ENCODE data around the gene OR2B2. TPM values are rescaled to one million over a fixed set of nuclear protein-coding genes. Genes with fewer than 3 reads are reported as not detected.
"Not testable (repeated sequence)": the region's sequence is repeated elsewhere in the genome, so short reads cannot be mapped to it uniquely, and the experiment has no call there.

OR2B2 gene
- total RNA-seq, 2 donors from 2014 or later, result not detected

DNA sequence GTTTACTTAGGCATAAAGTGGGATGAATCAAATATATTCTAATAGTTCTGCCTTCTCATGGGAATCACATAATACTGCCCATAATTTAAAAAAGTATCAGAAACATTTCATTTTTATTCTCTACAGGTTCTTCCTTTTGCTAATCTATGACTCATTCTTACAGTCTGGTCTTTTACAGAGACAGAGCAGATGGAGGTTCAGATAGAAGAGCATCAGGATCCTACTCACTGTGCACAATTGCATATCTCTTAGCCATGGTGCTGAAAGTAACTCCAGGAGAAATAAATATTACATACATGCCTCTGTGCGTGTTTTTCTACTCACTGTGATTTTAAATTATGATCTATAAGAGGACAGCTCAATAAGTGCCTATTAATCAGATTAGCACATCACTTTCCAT, 28.6 kb upstream of the OR2B2 start:
- WGBS, result 49% methylated on average over 1 of the region's 1 CpG
- Histone ChIP-seq H3K4me3 (no peak overlapping the region), H3K36me3 (no peaks in the 10 kb centered on the region), H3K4me1 (replicated peaks) (no peaks in the 10 kb centered on the region), H3K27ac (no peak overlapping the region), H3K9me3 (no peaks in the 10 kb centered on the region), H3K27me3 (replicated peaks; ENCODE audit: insufficient read depth) (no peaks in the 10 kb centered on the region)
- intact Hi-C loops (cut with DNase I), result no loop called here
- TF ChIP-seq POLR2AphosphoS5 (IDR thresholded peaks at IDR 0.05) (no peak), POLR2A (IDR thresholded peaks at IDR 0.05) (no peak), CTCF (IDR thresholded peaks at IDR 0.05) (no peak)
- no peak for DNase-seq (ENCODE audit: low spot score)

DNA sequence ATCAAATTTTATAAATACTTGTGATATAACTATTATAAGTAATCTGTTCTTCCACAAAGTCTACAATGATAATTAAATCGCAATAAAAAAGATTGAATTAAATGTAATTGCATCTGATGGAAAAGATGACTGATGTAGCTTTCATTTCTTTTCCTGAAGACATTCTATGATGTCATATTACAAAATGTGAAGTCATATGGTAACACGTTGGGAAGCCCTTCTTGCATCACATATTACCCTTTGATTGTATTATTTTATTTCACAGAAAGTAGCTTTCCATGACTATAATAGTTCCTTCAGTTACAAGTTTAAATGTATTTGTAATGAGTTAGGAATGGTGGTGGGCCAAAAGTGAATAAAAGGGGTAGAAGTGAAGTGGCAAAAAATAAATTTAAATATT, 19.0 kb upstream of the OR2B2 start:
- no peaks in the 10 kb centered on the region for H3K27me3 ChIP-seq (replicated peaks; ENCODE audit: insufficient read depth)
- H3K9me3 ChIP-seq, result no peaks in the 10 kb centered on the region
- TF ChIP-seq POLR2AphosphoS5 (IDR thresholded peaks at IDR 0.05) (no peak), CTCF (IDR thresholded peaks at IDR 0.05) (no peak), POLR2A (IDR thresholded peaks at IDR 0.05) (no peak)
- no peak overlapping the region for H3K27ac ChIP-seq
- no peak overlapping the region for H3K4me3 ChIP-seq
- H3K36me3 ChIP-seq, result no peaks in the 10 kb centered on the region
- 91% methylated on average over 2 of the region's 2 CpGs for WGBS
- no peak for DNase-seq (ENCODE audit: low spot score)
- no peaks in the 10 kb centered on the region for H3K4me1 ChIP-seq (replicated peaks)
- intact Hi-C loops (cut with DNase I), result no loop called here

DNA sequence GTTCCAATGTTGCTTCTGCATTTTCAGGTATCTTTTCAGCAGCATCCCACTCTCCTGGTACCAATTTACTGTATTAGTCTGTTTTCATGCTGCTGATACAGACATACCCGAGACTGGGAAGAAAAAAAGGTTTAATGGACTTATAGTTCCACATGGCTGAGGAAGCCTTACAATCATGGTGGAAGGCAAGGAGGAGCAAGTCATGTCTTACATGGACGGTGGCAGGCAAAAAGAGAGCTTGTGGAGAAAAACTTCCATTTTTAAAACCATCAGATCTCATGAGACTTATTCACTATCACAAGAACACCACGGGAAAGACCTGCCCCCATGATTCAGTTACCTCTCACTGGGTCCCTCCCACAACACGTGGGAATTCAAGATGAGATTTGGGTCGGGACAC, 17.7 kb upstream of the OR2B2 start:
- H3K36me3 ChIP-seq; H3K27me3 ChIP-seq (replicated peaks; ENCODE audit: insufficient read depth); DNase-seq (ENCODE audit: low spot score); H3K4me1 ChIP-seq (replicated peaks); H3K4me3 ChIP-seq; intact Hi-C loops (cut with DNase I); H3K9me3 ChIP-seq; H3K27ac ChIP-seq: not testable (repeated sequence)
- WGBS, result 84% methylated on average over 5 of the region's 5 CpGs

DNA sequence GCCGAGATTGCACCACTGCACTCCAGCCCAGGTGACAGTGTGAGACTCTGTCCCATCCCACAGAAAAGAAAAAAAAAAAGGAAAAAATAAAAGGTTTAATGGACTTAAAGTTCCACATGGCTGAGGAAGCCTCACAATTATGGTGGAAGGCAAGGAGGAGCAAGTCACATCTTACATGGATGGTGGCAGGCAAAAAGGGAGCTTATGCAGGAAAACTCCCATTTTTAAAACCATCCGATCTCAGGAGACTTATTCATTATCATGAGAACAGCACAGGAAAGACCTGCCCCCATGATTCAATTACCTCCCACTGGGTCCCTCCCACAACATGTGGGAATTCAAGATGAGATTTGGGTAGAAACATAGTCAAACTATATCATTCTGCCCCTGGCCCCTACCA, 15.8 kb upstream of the OR2B2 start:
- H3K36me3 ChIP-seq; intact Hi-C loops (cut with DNase I); H3K4me1 ChIP-seq (replicated peaks); H3K27me3 ChIP-seq (replicated peaks; ENCODE audit: insufficient read depth); H3K4me3 ChIP-seq; H3K9me3 ChIP-seq; H3K27ac ChIP-seq; DNase-seq (ENCODE audit: low spot score): not testable (repeated sequence)
- WGBS, result 100% methylated on average over 2 of the region's 2 CpGs

DNA sequence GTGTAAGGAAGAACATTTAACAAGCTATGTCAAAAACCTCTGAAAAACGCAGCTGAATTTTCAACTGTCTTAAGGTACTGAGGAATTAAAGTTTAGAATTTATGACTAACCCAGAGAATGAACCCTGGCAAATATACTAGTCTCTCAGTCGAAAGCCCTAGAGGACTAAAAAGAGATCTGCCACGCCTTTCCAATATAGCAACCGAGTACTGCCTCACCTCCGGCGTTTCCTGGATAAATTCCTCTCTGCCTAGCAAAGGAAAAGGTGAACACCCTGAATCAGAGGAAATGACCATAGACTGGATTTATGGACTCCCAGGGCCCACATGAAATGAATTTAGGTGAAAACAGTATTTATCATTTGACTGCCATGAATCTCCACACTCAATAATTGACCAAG, 12.0 kb upstream of the OR2B2 start:
- no peak for DNase-seq (ENCODE audit: low spot score)
- H3K4me3 ChIP-seq, result no peak overlapping the region

DNA sequence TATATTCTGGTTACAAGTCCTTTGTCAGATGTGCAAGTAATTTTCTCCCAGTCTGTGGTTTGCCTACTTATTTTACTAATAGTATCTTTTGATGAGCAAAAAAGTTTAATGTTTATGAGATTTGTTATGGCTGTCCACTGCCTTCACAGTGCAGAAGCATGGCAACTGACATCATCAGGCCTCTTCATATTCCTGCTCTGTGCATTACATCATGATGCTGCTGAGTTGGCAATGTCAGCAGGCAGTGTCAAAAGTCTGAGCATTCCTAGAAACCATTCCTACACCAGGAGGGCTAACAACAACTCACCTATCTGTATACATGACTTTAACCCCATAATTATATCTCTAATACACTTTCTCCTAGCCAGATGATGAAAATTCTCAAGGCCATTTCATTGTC, 10.8 kb upstream of the OR2B2 start:
- TF ChIP-seq POLR2A (IDR thresholded peaks at IDR 0.05) (no peak), CTCF (IDR thresholded peaks at IDR 0.05) (no peak), POLR2AphosphoS5 (IDR thresholded peaks at IDR 0.05) (no peak)
- no peaks in the 10 kb centered on the region for H3K4me1 ChIP-seq (replicated peaks)
- H3K36me3 ChIP-seq, result no peaks in the 10 kb centered on the region
- H3K9me3 ChIP-seq, result no peaks in the 10 kb centered on the region
- H3K27me3 ChIP-seq (replicated peaks; ENCODE audit: insufficient read depth), result no peaks in the 10 kb centered on the region
- no peak overlapping the region for H3K27ac ChIP-seq
- no peak overlapping the region for H3K4me3 ChIP-seq
- intact Hi-C loops (cut with DNase I), result no loop called here
- no peak for DNase-seq (ENCODE audit: low spot score)

More for the DNA sequence above, 12.0 kb upstream of the OR2B2 start:
- H3K27ac ChIP-seq, result no peak overlapping the region
- no peaks in the 10 kb centered on the region for H3K36me3 ChIP-seq
- TF ChIP-seq POLR2AphosphoS5 (IDR thresholded peaks at IDR 0.05), result no peak
- TF ChIP-seq CTCF (IDR thresholded peaks at IDR 0.05), result no peak
- no peak for TF ChIP-seq POLR2A (IDR thresholded peaks at IDR 0.05)
- no peaks in the 10 kb centered on the region for H3K4me1 ChIP-seq (replicated peaks)
- 66% methylated on average over 6 of the region's 6 CpGs for WGBS
- no peaks in the 10 kb centered on the region for H3K9me3 ChIP-seq
- intact Hi-C loops (cut with DNase I), result no loop called here
- H3K27me3 ChIP-seq (replicated peaks; ENCODE audit: insufficient read depth), result no peaks in the 10 kb centered on the region

Data from prostate gland (tissue), 2 donors.